Right lobe of liver (tissue), 4 donors: ENCODE measurements around the gene MMP11.

ENCODE experiments used
- CTCF ChIP-seq, 4 donors: fragments of 200-600 bp in 3 of 4; fragments of 450-650 bp in 1 of 4; IDR thresholded peaks; one replicate each; pipeline versions ENCODE4 v1.5.1 to v1.8.0; 2016 to 2022; ENCODE audit warnings: antibody characterized with exemption in 4 of 4, mild to moderate bottlenecking in 2 of 4
- POLR2A ChIP-seq: fragments of 450-650 bp; IDR thresholded peaks from one replicate; pipeline ENCODE4 v1.6.1; 2017; ENCODE audit warnings: antibody characterized with exemption, mild to moderate bottlenecking
- donor health status: DM: no; HTN: no; CAD: no.
- donor health status: DM: no; HTN: no; CAD: no.
- donor health status: DM: no; HTN: yes; CAD: no.

- TF ChIP-seq CTCF (IDR thresholded peaks at IDR 0.05) = no peak
- no peak for TF ChIP-seq POLR2A
These were observed 57.3 kb downstream of the MMP11 start for GRCh38 chr22:23829845-23830372.
